Muscle of back (tissue), 11 donors: ENCODE measurements around the gene FUT8. TPM values are rescaled to one million over a fixed set of nuclear protein-coding genes. Genes with fewer than 3 reads are reported as not detected.
A peak's percentile ranks its signal among the peaks of the same experiment; 100 is the strongest.
"Not testable (repeated sequence)": the region's sequence is repeated elsewhere in the genome, so short reads cannot be mapped to it uniquely, and the experiment has no call there.

Experiments
- DNase-seq, 3 donors: peaks; one replicate each; pipeline versions ENCODE4 v3.0.0 to v3.0.0-alpha.2; 2013
- polyA plus RNA-seq, 10 donors: library from polyadenylated mRNA; unstranded; fragments of 120-200 nt; gene quantifications; one replicate each; pipeline ENCODE4 v1.2.1, GENCODE V29; 2013; ENCODE audit not compliant: insufficient read length in 10 of 10

Gene FUT8
- polyA plus RNA-seq, 10 donors = 12.1 to 18.1 (median 13.8) TPM

DNA sequence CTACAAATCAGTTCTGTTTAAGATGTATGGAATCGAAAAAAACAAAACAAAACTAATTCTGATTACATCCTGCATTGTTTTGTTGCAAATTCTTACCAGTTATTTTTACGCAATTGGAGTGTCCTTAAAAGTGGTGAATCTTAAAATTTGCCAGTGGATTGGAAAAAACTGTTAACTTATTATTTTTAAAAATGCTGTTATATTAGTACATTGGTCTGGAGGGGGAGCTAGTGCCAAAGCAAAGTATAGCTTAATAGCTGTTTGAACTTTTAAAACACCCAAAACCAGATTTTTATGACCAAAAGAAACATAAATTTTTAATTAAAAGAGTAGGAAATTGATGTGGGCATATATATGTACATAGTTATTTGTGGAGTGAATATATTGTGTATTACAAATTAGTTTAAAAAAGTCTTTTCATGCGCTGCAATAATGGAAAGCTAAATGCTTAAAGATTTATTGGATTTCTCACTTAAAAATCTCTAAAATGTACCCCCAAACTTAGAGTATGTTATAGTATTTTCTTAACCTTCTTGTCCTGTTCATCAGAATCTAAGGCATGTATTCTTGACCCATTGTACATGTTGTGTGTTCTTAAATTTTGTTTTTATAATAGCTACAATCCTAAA is 2.5 kb downstream of the FUT8 start:
- peak; percentile 25 to 54 (median 40) for DNase-seq

DNA sequence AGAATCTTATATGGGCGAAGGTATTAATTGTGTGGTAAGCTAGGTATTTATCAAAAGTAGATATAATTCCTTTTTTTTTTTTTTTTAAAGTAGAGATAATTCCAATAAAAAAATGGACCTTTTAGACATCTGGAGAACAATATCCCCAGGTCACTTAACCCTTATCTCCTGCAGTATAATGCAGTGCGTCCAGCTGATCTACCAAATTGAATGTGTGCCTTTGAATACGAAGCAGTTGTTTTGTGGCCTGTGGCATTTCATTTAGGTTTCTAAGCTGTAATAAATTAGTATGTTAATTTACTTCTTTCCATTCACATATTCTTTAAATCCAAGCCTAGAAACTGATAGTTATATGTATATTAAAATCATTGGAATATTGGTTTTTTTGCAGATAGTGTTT is 3.1 kb downstream of the FUT8 start:
- DNase-seq = no peak

DNA sequence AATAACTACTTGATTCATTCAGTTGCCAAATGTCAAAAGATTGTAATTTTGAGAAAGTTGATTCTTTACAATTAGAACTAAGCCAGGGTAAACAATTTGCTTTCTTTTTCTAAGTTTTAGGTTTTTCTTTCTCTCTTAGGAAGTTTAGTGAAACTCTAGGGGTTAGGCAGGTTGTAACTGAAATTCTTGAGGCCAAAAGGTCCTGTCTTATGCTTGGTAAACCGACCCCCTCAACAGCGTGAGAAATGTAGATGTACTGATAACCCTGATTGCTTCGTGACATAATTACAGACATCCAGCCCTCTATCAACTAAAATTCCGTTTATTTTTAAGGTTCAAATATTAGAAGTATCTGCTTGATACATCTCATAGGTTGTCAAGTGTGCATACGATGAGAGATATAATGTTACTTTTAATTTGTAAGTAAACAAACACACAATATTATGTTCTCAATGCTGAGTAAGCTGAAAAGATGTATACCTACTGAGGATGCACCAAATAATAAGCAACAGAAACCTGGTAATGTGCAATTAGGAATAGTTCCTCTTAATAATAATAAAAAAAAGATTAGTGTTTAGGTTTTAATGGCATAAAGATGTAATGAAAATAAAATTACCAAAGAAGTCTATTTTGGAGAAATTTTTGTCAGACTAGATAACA is 7.2 kb downstream of the FUT8 start:
- no peak for DNase-seq

DNA sequence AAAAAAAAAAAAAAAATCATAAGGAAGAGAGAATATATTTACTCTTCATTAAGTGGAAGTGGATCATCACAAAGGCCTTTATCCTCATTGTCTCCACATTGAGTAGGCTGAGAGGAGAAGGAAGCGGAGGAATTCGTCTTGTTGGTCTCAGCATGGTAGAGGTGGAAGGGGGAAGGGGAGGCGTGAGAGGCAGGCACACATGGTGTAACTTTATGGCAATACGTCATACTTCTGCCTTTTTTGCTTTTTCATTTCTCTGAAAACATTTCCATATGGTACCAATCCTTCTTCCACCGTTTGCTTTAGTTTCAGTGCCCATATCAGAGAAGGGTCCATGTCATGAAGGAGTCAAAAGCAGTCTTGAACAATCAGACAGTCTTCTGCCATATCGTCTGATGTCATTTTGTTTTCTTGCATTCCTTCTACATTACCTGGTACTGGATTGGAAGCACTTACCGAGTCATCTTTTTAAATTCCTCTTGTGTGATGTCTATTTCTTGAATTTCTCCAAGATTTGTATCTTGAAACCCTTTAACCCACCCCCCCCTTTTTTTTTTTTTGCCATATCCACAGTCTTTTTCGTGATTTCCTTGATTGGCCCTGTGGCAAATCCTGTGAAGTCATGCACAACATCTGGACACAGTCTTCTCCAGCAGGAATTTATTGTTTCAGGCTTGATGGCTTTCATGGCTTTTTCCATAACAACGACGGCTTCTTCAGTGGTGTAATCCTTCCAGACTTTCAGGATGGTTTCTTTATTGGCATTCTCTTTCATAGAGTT is 8.9 kb downstream of the FUT8 start:
- peak in 2 of 3 donors; percentile 7 to 73 for DNase-seq

DNA sequence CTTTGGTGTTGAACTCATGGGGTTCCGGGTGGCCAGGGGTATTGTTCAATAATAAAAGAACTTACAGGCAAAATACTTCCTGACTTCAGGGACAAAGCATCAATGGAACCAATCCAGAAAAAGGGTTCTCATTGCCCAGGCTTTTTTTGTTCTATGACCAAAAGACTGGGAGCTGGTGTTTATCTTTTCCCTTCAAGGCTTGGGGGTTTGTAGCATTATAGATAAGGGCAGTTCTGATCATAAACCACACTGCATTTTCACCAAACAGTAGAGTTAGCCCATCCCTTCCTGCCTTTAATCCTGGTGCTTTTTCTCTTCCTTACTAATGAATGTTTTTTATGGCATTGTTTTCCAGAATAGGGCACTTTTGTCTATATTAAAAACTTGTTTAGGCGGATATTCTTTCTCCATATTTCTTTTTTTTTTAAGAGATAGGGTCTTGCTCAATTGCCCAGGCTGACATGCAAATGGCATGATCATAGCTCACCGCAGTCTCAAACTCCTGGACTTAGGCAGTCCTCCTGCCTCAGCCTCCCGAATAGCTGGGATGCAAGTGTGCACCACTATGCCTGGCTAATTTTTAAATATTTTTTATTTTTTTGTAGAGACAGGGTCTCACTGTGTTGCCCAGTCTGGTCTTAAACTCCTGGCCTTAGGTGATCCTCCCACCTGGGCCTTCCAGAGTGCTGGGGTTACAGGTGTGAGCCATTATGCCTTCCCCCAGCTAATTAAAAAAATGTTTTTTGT is 9.7 kb downstream of the FUT8 start:
- no peak for DNase-seq

DNA sequence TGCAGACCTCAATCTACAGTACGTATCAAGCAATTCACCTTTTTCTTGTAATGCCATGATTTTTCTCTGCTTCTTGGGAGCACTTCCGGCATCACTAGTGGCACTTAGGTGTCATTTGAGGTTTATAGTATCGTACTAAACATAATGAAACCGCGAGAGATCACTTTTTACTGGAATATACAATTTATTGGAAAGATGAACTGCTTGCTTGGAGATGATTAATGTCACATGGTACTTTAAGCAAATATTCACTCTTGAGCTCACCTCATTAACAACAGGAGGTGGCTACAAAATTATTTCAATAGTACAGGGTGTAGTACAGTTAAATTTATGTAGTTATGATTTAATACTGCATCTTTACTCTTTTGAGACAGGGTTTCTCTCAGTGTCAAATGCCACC is 11.5 kb downstream of the FUT8 start:
- no peak for DNase-seq

DNA sequence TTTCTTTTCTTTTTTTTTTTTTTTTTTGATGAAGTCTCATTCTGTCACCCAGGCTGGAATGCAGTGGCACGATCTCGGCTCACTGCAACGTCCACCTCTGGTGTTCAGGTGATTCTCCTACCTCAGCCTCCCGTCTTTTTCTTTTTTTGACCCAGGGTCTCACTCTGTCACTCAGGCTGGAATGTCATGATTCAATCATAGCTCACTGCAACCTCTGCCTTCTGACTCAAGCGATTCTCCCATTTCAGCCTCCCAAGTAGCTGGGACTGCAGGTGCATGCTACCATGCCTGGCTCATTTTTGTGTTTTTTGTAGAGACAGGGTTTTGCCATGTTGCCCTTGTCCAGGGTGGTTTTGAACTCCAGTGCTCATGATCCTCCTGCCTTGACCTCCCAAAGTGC is 12.0 kb downstream of the FUT8 start:
- no peak for DNase-seq

DNA sequence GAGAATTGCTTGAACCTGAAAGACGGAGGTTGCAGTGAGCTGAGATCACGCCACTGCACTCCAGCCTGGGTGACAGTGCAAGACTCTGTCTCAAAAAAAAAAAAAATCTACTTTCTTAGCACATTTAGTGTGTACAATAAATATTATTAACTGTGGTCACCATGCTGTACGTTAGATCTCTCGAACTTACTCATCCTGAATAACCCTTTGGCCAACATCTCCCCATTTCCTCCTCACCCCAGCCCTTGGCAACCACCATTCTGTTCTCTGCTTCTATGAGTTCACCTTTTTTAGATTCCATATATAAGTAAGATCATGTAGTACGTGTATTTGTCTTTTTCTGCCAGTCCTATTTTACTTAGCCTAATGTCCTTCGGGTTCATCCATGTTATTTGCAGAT is 13.4 kb downstream of the FUT8 start:
- no peak for DNase-seq

DNA sequence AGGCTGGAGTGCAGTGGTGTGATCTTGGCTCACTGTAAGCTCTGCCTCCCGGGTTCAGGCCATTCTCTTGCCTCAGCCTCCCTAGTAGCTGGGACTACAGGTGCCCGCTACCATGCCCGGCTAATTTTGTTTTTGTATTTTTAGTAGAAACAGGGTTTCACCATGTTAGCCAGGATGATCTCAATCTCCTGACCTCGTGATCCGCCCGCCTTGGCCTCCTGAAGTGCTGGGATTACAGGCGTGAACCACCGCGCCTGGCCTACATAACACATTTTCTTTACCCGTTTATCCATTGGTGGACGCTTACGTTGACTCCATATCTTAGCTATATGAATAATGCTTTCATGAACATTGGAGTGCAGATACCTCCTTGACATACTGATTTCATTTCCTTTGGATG is 14.4 kb downstream of the FUT8 start:
- not testable (repeated sequence) for DNase-seq

DNA sequence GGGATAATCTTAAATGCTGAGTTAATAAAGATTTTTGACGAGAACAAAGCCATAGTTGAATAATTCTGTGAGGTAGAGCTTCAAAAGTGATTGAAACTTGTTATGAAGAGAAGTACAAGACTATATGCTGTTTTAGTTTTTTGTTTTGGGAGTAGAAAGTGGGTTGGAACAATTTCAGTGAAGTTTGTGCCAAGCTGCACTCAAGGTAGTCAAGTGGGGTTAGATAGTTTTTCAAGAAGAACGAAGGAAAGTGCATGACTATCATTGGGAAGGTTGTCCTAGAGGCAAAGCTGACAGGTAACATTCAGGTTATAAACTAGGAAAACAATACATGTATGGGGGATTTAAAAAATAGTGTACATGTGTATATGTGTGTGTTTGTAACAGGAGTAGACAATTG is 16.2 kb downstream of the FUT8 start:
- DNase-seq = no peak

DNA sequence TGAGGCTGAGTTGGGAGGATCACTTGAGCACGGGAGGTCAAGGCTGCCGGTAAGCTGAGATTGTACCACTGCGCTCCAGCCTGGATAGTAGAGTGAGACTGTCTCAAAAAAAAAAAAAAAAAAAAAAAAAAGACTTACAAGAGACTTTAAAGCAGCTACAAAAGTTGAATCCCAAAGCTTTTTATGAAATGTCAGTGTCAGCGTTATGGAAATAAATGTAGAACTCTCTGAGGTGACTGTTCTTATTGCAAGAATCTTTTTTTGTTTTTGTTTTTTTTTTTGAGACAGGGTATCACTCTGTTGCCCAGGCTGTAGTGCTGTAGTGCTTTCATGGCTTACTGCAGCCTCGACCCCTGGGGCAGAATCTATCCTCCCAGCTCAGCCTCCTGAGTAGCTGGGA is 17.2 kb downstream of the FUT8 start:
- no peak for DNase-seq

DNA sequence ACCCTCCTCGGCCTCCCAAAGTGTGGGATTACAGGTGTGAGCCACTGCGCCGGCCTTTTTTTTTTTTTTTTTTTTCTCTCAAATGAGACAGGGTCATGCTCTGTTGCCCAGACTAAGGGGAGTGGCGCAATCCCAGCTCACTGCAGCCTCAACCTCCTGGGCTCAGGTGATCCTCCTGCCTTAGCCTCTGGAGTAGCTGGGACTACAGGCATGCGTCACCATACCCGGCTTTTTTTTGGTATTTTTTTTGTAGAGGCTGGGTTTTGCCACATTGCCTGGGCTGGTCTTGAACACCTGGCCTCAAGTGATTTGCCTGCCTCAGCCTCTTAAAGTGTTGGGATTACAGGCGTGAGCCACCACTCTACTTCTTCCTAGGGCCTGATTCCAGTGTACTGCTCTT is 18.7 kb downstream of the FUT8 start:
- no peak for DNase-seq

DNA sequence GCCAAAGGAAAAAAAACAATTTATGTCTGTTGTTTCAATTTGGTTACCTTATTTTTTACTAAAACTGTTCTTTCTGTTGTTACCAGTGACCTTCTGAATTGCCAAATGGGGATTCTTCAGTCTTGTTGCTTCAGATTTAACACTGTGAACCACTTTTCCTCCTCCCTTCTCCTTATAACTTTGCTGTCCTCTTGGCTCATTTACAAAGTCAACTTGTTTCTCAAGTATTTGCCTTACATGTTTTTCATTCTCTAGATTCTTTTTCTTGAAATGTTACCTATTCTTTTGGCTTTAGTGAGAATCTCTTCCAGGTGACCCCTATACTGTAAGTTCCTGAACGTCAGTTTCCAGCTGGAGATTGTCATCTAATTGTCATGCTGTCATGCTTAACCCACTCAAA is 19.4 kb downstream of the FUT8 start:
- DNase-seq = no peak

DNA sequence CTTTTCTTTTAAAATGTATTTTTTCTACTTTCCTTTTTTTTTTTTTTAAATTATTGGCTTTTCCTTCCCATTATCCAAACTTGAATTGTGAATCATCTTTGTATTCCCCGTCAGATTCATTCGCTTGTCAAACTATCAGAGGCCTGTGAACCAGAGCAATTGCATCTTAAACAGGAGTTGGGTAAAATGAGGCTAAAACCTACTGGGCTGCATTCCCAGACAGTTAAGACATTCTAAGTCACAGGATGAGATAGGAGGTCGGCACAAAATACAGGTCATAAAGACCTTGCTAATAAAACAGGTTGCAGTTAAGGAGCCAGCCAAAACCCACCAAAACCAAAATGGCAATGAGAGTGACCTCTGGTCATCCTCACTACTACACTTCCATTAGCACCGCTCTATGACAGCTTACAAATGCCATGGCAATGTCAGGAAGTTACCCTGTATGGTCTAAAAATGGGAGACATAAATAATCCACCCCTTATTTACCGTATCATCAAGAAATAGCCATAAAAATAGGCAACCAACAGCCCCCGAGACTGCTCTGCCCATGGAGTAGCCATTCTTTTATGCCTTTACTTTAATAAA is 19.9 kb downstream of the FUT8 start:
- no peak for DNase-seq

DNA sequence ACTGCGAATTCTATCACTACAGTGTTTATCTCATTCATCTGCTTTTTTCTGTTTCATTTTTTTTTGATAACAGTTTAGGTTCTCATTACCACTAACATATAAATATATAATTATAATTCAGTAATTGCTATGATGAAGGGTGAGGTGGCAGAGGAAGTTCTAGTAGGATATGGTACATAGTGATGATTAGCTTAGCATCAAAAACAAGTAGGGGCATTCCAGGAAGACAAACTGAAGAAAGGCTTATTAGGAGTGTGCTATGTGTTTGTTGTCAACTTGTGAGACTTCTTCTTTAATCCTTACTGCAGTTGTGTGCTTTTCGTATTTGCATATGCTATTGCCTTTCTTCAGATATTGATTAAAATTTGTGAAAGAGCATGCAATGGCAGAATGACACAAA is 20.6 kb downstream of the FUT8 start:
- DNase-seq = no peak

DNA sequence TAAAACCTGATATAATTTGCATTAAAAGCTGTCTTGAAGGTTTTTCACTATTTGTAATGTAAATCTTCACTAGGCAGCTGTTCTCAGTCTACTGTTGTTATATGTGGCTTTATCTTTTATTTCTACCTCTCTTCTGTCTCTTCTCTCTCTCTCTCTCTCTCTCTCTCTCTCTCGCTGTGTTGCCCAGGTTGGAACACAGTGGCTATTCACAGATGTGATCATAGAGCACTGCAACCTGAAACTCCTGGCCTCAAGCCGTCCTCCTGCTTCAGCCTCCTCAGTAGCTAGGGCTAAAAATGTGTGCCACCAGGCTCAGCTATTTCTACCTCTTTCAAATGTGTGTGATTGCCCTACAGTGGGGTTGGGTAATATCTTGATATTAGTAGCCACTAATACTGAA is 21.1 kb downstream of the FUT8 start:
- DNase-seq = no peak

DNA sequence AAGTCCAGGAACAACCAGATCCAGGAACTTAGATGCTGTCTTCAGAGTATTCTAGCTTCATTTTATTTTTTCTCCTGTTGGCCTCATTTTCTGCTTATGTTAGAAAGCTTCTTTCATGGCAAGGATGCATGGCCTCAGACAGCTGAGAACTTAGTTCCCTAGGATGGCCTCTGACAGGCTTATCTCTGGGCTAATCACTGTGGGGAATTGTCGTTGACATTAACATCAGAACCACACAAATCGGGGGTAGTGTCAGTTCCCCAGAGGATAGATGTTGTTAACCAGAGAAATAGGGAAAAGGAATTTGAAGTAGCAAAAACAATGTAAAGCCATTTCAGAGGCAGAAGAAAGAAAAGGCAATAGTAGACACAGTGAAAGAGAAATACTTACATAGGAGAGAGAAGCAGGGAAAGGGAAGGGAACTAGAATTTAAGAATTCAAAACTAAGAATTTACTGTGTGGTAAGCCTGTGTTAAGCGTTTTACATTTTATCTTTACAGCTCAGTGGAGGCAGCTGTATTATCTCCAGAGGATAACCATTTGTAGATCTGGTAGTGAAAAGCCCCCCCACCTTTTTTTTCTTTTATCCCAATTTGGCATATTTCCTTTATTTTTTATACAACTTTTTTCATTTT is 21.8 kb downstream of the FUT8 start:
- DNase-seq = no peak

DNA sequence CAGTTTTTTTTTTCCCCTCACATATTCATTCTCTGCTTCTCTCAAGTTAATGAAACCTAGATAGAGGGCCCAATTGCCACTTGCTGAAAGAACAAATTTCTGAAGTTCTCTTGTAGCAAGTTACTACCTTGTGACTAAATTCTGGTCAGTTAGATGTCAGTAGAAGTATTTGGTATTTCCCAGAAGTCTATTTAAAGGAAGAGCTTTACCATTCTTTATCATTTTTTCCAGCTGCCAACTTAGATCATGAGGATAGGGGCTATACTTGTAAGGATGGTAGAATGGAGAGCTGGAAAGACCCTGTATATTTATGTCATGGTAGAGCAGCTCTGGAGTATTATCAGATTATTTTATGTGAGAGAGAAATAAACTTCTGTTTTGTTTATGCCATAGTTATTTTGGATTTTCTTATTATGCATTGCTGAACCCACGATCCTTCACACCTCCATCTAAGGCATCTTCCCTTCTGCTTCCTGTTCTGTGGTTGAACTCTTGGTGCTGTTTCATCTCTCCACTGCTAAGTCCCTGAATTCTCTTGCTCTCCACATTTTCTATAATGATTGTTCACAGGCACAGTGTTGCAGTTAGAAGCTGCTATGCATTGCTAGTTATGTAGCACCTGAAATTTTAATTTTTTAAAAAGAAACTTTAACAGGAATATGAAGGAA is 25.9 kb downstream of the FUT8 start:
- no peak for DNase-seq

DNA sequence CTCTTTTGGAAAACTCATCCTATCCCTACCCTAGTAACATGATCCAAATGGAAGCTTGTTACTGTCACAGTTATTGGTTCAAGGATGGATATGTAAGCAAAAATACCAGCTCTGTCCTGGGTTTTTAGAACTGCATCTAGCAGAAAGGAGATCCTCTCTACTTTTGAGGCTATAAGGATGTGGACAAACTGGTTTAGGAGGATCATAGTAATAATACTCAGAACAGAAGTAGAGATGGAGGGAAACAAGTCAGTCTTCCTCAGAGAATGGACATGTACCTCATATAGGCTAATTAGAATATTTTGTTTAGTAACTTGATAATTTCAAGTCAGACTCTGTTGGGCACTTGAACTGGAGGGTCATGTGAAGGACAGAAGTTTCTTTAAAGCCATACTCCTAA is 26.6 kb downstream of the FUT8 start:
- DNase-seq = no peak

DNA sequence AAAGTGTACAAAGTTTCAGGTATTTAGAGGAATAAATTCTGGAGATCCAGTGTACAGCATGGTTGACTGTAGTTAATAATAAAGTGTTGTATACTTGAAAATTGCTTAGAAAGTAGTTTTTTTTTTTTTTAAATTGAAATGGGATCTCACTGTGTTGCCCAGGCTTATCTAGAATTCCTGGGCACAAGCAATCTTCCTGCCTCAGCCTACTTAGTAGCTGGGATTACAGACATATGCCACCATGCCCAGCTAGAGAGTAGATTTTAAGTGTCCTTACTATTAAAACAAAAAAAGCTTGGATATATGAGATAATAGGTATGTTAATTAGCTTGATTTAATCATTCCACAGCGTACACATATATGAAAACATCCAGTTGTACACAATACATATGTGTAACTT is 27.7 kb downstream of the FUT8 start:
- DNase-seq = no peak

DNA sequence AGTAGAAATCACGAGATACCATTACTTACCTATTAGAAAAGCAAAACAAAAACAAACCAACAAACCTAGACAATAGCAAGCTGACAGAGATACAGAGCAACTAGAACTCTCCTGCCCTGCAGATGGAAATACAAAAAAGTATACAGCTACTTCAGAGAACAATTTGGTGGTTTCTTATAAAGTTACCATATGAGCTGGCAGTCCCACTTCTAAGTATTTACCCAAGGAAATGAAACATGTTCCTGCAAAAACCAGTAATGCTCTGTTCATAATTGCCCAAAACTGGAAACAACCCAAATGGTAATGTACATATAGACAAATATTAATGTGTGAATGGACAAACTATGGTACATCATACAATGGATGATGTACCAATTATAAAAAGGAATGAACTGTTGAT is 31.7 kb downstream of the FUT8 start:
- no peak for DNase-seq
